ENCODE results near the gene JPH3.

Gene JPH3

DNA sequence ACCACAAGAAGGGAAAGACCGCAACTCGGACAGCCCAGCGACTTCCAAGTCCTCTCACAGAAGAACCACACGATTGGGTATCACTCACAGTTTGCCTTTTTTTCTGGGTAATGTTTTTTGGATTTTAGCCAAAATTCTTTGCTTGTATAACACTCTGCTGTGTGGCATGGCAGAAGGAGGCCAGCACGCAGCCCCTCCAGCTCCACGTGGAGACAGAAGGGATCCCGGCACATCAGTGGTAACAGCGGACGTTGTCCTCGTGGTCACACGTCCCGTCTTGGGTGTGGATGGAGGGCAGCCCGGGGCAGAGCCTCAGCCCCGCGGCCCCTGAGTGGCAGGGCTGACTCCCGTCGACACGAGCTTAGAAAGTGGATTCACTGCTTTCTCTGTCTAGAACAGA, 94.4 kb downstream of the JPH3 start:
- no peak for DNase-seq (ENCODE audit: low read depth, low spot score)

DNA sequence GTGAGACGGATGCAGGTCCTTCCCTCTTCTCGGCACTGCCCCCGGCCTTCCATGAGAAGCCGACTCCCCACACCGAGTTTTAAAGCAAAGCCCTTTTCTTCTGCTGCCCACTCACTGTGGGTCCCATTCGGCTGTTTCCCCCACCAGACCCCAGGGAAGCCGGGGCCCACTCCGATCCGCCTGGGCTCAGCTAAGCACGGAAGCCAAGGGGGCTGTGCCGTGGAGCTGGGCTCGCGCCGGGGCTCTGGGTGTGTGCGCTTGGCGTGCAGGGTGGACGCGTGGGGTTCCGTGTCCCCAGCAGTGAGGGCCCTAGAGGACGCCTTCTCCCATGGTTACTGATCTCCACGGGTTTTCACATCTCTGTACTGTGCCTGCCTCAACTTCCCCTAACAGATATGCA, 94.9 kb downstream of the JPH3 start:
- DNase-seq (ENCODE audit: low read depth, low spot score) = no peak

DNA sequence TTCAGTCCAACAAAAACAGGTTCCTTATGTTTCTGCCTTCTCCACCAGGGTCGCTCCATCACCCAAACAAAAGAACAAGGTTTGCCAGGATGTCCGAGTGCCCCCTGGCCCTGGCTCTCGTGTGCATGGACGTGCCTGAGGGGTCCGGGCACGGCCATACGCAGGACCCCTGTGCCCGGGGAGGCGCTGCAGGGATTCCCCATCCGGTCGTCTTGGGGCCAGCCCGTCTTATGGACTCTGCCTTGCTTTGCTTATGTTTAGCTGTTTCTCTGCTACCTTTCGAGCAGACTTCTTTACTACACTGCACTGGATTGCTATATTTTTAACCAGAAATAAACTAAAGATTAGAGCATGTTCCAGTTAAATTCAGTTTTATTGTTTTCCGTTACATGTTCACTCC, 95.5 kb downstream of the JPH3 start:
- DNase-seq (ENCODE audit: low read depth, low spot score) = no peak

DNA sequence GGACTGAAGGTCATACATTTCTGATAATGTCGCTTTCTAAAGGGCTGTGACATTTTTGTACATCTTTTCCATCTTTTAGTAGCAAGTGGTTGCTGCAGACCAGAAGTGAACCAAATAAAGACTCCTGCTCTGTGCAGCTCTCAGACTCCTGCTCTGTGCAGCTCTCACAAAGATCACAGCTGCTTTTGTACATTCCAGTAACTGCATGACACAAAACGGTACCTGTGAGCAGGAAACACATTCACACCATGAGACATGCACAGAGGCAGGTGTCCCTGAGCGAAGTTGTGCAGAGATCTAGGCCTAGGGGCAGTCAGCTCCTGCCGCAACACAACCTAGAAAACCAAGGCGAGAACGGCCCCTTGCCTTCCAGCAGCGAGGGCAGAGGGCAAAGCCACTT, 95.9 kb downstream of the JPH3 start:
- DNase-seq (ENCODE audit: low read depth, low spot score) = no peak

DNA sequence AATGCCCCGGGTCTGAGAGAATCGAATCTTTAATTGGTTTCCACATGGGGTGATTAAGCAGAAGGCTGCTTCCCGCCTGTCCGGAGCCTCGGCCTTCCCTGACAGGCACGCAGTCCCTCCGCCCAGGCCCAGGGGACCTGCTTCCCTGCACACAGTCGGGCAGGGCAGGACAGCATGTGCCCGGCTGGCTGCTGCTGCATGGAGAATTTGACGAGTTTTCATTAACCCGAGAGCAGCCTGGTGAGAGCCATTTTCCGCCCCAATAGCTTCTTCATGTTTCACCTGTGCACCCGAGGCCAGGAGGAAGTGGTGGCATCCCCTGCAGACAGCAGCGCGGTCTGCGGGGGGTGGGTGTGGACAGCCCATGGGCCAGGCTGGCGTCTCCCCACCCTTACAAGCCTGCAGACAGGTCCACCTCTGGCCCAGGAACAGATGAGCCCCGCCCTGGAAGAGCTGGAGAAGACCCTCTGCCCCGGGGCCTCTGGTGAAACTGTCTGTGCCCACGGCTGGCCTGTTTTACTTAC, 96.4 kb downstream of the JPH3 start:
- DNase-seq (ENCODE audit: low read depth, low spot score) = no peak

DNA sequence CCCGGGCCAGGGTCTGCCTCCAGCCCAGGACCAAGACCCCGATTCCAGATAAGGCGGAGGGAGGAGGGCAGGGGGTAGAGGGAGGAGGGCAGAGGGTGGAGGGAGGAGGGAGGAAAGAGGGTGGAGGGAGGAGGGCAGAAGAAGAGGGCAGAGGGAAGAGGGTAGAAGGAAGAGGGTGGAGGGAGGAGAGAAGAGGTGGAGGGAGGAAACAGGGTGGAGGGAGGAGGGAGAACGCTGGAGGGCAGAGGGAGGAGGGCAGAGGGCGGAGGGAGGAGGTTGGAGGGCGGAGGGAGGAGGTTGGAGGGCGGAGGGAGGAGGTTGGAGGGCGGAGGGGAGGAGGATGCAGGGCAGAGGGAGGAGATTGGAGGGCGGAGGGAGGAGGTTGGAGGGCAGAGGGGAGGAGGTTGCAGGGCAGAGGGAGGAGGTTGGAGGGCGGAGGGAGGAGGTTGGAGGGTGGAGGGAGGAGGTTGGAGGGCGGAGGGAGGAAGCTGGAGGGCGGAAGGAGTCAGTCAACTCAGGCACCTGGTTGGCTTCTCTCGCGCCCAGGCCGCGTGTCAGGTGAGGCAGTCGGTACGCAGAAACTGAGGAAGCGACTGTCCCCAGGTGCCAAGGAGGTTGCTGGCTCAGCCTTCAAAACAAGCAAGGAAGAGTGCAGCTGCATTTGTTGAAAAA, 98.2 kb downstream of the JPH3 start:
- DNase-seq (ENCODE audit: low read depth, low spot score) = no peak

DNA sequence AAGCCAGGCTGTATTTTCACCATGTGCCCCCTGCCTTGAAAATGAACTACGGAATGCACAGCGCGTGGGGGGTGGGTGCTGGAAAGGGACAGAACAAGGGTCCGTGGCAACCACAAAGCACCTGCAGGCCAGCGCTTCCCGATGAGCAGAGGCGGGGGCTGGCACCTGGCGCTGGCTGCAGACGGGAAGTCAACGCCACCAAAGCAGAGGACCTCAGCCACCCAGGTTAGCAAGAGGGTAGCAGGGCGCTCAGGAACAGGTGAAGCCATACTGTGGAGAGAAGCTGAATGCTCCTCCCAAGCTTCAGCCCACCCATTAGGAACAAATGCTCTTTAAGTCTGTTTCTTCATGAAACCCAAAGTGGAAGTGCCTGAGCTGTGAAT, 98.8 kb downstream of the JPH3 start:
- no peak for DNase-seq (ENCODE audit: low read depth, low spot score)

DNA sequence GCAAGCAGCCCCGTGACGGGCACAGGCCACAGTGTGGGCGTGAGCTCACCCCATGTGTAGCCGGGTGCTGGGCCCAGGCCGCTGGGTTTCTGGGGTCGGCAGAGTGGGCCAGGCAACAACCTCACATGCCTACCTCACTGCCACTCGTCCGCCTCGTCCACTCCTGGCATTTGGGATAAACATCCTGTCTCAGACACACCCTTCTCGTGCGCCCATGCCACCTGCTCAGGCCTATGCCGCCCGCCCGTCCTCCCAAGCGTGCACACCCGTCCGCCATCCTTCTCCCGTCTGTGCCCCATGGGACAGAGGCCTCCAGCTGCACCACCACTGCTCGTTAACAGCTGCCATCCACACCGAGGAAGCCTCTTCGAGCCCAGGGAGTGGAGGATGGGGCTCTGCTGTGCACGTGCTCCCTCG, 99.2 kb downstream of the JPH3 start:
- no peak for DNase-seq (ENCODE audit: low read depth, low spot score)

DNA sequence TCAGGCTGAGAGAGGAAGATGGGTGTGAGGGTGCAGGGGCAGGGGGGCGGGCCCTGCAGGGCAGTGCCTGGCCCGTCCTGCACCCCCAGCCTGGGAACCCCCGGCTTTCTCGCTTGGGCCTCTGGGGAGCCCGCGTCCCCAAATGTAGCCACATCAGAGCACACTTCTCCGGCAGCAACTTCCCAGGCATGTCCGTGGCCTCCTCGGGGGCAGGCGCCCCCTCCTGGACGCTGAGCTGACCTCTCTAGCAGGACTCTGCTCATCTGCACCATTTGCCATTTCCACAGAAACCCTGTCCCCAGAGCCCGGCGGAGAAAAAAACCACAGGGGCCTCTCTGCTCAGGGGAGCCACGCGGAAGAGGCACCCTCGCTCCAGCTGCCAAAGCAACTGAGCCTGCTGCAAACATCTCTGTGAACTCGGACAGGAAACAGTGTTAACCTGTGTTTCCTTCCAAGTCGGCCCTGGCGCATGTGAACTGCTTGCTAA, 100.1 kb downstream of the JPH3 start:
- DNase-seq (ENCODE audit: low read depth, low spot score) = peak; percentile 53

DNA sequence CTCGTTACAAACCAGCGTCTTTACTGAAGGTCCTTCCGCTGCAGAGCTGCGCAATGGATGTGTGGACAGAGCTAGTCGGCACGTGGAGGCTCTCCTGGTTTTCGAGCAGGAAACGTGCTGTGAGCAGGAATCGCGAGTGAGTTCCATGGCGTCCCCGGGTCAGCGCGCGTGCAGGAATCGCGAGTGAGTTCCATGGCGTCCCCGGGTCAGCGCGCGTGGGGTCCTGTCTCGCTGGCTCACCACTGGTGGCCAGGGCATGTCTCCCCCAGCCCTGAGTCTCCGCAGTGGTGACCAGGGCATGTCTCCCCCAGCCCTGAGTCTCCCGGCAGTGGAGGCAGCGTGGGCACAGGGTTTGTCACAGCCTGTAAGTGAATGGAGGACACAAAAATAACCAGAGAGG, 100.8 kb downstream of the JPH3 start:
- no peak for DNase-seq (ENCODE audit: low read depth, low spot score)

DNA sequence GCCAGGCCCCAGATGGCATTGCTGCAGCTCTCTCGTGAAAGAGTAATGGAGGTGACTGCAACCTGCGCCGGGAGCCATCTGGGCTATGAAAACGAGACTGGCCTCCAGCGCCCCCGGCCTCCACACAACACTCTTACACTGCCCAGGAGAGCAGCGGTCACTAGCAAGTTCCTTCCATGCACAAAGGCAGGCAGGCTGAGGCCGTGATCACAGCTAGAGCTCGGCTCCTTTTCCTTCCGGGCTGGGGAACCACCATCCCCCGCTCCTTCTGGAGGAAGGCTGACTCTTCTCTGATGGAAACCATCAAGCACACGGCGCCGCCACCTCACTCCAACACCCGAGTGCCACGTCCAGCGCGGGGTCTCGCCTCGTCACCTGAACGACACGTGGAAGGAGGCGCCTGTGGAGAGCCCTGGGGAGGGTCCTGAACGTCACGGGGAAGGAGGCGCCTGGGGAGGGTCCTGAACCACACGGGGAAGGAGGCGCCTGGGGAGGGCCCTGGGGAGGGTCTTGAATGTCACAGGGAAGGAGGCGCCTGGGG, 101.6 kb downstream of the JPH3 start:
- no peak for DNase-seq (ENCODE audit: low read depth, low spot score)

DNA sequence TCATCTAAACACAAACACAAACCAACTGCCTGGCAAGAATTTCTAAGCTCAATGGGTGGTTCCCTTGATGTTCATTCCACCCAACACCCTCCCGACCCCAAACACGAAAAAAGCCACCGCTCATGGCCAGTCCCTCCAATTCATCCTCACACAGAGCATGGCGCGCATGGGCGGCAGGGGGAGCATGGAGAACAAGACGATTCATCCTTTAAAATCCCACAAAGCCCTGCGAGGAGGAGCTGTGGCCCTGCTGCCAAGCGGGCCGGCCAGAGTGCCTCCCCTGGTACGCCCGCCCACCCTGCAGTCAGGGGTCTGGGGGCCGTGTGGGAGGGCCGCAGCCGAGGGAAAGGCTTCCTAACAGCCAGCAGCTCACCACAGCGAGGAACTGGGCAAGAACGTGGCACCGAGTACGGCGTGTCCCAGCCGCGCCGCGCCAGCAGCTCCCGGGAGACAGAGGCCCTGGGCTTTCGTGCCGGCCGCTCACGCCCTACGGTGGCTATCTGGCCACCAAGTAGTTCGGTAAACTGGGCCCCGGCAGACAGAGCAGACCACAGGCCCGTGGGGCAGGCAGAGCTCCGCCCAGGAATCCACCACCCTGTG, 102.5 kb downstream of the JPH3 start:
- DNase-seq (ENCODE audit: low read depth, low spot score) = no peak

DNA sequence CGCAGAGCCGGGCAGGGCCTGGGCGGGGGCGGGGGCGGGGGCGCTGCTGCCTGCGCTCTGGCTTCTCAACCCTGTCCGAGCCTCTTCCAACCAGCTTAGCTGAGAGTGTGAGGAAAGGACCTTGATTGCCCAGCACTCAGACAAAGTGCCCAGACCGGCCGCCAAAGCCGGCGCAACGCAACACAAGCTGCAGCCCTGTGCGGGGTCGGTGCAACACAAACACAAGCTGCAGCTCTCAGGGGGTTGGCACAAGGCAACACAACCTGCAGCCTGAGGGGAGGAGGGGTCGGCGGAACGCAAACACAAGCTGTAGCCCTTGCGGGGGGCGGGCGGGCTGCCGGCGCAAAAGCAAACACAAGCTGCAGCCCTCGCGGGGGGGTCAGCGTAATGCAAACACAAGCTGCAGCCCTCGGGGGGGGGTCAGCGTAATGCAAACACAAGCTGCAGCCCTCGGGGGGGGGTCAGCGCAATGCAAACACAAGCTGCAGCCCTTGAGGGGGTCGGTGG, 103.5 kb downstream of the JPH3 start:
- peak; percentile 76 for DNase-seq (ENCODE audit: low read depth, low spot score)

DNA sequence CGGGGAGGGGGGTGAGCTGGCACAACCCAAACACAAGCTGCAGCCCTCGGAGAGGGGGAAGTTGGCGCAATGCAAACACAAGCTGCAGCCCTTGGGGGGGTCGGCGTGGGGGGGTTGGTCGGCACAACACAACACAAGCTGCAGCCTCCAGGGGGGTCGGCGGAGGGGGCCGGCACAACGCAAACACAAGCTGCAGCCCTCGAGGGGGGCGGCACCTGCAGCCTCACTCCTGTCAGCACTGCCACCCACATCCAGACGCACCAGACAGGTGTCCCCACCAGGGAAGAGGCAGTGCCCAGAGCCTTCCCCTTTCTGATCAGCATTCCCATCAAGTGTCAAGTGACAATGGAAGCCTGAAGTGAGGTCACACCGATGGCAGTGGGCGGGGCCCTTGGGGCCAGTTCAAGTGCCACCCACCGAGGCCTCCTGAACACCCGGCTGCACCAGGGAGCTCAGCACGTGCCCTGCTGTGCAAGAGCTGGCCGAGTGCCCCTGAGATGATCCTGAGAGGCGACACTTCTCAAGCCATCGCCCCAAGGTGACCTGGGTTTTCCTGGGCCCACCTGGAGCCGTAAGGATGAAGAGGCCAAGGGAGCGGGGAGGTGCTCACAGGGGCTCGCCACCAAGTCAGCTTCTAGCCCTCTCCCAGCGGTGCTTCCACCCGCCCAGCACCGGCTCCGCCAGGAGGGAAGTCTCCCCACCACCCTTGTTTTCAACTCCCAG, 104.1 kb downstream of the JPH3 start:
- peak; percentile 65 for DNase-seq (ENCODE audit: low read depth, low spot score)

DNA sequence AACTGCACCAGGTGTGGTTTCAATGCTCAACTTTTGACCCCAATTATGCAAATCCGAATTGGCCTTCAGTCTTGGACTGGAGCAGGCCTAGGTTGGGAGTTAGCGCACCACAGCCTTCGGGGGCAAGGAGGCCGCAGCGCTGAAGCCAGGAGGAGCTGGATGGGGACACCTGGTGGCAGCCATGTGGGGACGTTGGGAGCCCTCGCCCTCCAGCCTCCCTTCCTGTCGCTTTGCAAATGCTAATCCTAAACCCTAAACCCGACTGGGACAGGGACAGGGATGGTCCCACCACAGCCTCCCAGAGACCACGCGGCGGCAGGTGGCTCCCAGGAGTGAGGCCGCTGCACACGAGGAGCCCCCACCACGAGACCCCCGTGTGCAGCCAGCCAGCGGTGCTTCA, 104.8 kb downstream of the JPH3 start:
- DNase-seq (ENCODE audit: low read depth, low spot score) = peak; percentile 76

DNA sequence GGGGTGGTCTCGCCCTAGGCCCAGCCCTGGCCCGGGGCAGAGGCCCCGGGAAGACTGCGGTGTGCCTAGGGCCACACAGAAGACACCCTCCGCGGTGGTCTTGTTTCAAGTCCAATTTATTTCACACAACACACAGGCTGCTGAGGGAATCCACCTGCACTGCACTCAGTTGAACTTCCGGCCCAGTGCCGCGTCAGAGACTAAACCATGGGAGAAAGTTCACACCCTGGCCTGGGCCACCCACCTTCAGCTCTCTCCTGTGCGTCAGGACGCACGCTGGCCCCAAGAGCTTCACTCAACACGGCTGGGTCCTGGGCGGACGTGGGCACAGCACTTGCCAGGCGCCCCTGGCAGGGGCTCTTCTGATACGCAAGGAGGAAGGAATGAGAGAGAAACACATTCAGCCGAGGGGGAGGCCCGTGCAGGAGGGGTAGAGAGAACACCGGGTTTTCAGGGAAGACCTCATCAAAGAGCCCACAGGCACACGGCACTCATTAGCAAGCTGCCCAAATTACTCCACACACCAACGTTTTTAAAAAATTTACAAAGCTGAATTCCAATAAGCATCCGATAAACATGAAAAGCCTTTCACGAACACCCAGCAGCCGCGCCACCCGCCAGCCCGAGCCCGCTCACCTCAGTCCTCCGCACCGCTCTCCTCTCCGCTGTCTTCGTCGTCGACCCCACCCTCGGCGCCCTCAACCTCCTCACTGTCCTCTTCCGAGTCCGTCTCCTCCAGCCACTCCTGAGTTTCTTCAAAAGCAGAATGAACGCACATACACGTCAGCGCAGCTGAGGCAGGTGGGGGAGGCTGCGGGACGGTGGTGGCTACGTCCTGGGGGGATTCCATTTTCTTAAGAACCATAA, 105.6 kb downstream of the JPH3 start:
- no peak for DNase-seq (ENCODE audit: low read depth, low spot score)

DNA sequence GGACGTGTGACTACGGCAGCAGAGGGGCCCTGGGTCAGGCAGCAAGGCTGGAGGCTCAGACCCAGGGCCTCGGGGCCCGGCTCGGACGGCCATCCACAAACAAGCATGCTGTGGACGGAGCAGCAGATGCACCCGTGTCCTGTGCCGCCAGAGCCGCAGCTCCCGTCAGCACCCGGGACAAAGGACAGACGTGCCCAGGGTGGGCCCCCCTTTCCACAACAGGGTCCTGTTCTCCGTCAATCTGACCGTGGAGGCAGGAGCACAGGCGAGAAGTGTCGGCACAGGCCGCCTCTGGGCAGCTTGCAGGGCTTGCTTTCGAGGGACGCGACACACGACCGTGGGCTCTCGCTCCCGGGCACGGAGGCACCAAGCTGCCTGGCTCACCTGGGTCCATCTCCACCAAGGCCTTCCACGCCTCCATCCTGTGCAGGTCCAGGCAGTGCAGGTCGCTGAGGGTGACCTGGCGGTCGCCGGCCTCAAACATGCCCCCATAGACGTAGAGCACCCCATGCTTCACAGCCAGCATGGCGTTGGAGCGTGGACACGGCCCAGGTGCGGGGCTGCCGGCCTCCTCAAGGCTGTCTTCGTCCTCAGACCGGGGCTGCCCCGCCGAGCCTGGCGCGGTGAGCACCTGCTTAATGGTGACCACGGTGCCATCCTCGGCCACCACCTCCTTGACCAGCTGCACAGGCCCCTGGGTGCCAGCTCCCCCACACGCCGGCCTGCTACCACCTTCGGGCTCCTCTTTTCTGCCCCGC, 106.8 kb downstream of the JPH3 start:
- no peak for DNase-seq (ENCODE audit: low read depth, low spot score)

DNA sequence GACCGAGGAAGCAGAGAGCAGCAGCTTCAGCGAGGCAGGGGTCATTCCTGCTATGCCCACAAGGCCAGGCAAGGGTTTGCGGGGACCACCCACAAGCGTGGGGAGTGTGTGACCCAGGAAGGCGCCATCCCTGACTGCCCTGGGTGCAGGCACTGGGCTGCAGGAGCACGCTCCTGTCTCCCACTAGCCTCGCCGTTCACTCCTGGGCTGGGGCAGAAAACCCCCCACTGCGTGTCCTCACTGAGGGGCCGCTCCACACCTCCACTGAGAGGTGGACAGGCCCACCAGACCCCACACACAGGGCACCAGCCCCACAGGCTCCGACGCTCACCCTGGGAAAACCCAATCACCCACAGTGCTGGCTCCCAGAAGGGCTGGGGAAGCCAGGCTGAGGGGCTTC, 107.4 kb downstream of the JPH3 start:
- DNase-seq (ENCODE audit: low read depth, low spot score) = no peak

DNA sequence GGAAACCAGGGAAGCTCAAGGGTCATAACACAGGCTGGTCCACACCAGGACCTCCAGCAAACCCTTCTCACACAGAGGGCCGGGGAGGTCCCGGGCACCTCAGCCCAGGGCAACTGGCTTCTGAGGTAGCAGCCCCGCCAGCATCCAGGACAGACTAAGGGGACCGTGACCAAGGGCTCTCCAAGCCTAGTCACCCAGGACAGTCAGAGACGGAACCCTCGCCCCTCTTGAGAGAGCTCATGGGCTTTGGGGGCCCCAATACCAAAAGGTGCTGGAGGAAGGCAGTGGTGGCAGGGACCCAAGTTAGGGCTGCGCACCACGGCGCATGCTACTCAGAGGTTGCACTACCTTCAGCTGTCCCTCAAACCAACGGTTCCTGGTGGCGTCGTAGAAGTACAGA, 108.6 kb downstream of the JPH3 start:
- no peak for DNase-seq (ENCODE audit: low read depth, low spot score)

DNA sequence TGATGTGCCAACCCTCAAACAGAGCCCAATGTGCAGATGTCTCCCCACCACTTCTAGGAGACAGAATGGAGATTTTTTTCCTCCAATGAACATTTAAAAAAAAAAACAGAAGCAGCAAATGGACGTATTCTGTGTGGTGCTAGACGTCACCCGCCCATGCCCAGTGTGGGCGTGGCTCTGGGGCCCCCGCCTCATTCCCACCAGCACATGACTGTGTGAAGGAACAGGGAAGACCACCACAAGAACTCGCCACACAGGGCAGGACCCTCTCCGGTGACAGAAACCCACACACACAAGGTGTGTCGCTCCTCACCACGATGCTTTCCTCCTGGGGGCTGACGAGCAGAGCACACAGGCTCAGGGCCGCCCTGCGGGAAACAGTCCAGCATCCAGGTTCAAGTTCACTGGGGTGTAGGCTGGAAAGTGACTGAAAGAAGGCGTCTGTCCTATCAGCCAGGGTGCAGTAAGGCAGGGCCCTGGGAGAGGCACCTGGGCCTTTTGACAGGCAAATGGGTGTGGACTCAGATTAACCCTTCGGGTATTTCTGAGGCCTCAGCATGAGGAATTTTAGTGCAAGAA, 110.0 kb downstream of the JPH3 start:
- DNase-seq (ENCODE audit: low read depth, low spot score) = no peak

All from ELF-1 (cell line).